ENCODE data around the gene FAM83G.

Gene FAM83G

GRCh38 chr17:19016297-19016696 lies 11.7 kb upstream of the FAM83G start:
- CTCF ChIA-PET: interaction anchor here (0.8 to 2.2 kb wide), 2 partner anchors 9 to 55 kb away, joined by 3 to 8 read pairs; no protein-coding TSS in a partner anchor
- no peaks in the 10 kb centered on the region for H3K36me3 ChIP-seq (ENCODE audit: control insufficient read depth in 2 of 2, insufficient read depth in 1 of 2, low read length in 2 of 2)
- no peaks in the 10 kb centered on the region for H3K9me3 ChIP-seq (ENCODE audit: control insufficient read depth, insufficient read depth, low read depth, low read length)
- no peak overlapping the region for H3K27ac ChIP-seq (ENCODE audit: extremely low read depth, low read depth, low read length)
- H3K4me3 ChIP-seq (ENCODE audit: low read depth, low read length): no peak overlapping the region
- TF ChIP-seq ZNF768 (tag by site-specific recombination; IDR thresholded peaks at IDR 0.05) (no peak), IKZF3 (tag by site-specific recombination; IDR thresholded peaks at IDR 0.05) (no peak), ZNF341 (tag by site-specific recombination; IDR thresholded peaks at IDR 0.05; ENCODE audit: low read depth) (peak; percentile 29; the same call in 1 of the 2 replicates), ZNF626 (tag by site-specific recombination; IDR thresholded peaks at IDR 0.05) (no peak), ZNF391 (tag by site-specific recombination; IDR thresholded peaks at IDR 0.05; ENCODE audit: borderline replicate concordance, low read depth) (no peak), ZNF518A (tag by site-specific recombination; conservative IDR thresholded peaks at IDR 0.05; ENCODE audit: low read depth) (no peak)
- TF ChIP-seq, protein P1, sequence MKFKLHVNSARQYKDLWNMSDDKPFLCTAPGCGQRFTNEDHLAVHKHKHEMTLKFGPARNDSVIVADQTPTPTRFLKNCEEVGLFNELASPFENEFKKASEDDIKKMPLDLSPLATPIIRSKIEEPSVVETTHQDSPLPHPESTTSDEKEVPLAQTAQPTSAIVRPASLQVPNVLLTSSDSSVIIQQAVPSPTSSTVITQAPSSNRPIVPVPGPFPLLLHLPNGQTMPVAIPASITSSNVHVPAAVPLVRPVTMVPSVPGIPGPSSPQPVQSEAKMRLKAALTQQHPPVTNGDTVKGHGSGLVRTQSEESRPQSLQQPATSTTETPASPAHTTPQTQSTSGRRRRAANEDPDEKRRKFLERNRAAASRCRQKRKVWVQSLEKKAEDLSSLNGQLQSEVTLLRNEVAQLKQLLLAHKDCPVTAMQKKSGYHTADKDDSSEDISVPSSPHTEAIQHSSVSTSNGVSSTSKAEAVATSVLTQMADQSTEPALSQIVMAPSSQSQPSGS (tag by site-specific recombination; IDR thresholded peaks at IDR 0.05; ENCODE audit: low read depth): no peak
- POLR2A ChIA-PET: interaction anchor here (1.7 kb wide), 1 partner anchor 12 kb away, joined by 3 read pairs; the partner anchor contains the start of gene FAM83G
- H3K4me1 ChIP-seq (ENCODE audit: control insufficient read depth, insufficient read depth, low read length): peaks cover 2% of the 10 kb centered on the region; the same call in 1 of the 2 replicates

DNA sequence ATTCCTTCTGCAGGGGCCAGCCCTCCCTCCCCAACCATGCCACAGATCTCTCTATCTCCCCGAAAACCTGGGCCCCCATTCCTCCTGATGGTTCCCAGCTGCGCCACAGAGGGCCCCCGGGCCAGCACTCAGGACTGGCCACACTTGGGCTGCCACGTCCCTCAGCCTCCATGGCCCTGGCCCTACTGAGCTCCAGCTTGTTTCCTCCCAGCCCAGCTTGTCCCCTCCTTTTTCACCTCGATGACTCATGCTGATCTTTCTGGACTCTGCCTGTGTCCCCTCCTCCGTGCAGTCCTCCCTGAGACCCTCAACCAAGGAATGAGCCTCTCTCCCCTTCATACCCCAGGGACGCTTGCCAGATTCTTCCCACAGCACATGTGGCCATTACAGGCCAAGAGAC lies 10.9 kb upstream of the FAM83G start:
- POLR2A ChIA-PET: no interaction called here
- CTCF ChIA-PET: interaction anchor here (2.2 kb wide), 1 partner anchor 54 kb away, joined by 8 read pairs; no protein-coding TSS in a partner anchor
- TF ChIP-seq, protein P2, sequence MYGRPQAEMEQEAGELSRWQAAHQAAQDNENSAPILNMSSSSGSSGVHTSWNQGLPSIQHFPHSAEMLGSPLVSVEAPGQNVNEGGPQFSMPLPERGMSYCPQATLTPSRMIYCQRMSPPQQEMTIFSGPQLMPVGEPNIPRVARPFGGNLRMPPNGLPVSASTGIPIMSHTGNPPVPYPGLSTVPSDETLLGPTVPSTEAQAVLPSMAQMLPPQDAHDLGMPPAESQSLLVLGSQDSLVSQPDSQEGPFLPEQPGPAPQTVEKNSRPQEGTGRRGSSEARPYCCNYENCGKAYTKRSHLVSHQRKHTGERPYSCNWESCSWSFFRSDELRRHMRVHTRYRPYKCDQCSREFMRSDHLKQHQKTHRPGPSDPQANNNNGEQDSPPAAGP (tag by site-specific recombination; IDR thresholded peaks at IDR 0.05): 0 out of 2 replicates have a peak, but pooled peaks have one; percentile 9
- no peak for TF ChIP-seq ZNF10 (tag by site-specific recombination; IDR thresholded peaks at IDR 0.05)
- Histone ChIP-seq H3K9me3 (ENCODE audit: control insufficient read depth, insufficient read depth, low read depth, low read length) (no peaks in the 10 kb centered on the region), H3K4me3 (ENCODE audit: low read depth, low read length) (no peak overlapping the region), H3K36me3 (ENCODE audit: control insufficient read depth in 2 of 2, insufficient read depth in 1 of 2, low read length in 2 of 2) (no peaks in the 10 kb centered on the region), H3K4me1 (ENCODE audit: control insufficient read depth, insufficient read depth, low read length) (peaks cover 5% of the 10 kb centered on the region; the same call in 1 of the 2 replicates), H3K27ac (ENCODE audit: extremely low read depth, low read depth, low read length) (no peak overlapping the region)

DNA sequence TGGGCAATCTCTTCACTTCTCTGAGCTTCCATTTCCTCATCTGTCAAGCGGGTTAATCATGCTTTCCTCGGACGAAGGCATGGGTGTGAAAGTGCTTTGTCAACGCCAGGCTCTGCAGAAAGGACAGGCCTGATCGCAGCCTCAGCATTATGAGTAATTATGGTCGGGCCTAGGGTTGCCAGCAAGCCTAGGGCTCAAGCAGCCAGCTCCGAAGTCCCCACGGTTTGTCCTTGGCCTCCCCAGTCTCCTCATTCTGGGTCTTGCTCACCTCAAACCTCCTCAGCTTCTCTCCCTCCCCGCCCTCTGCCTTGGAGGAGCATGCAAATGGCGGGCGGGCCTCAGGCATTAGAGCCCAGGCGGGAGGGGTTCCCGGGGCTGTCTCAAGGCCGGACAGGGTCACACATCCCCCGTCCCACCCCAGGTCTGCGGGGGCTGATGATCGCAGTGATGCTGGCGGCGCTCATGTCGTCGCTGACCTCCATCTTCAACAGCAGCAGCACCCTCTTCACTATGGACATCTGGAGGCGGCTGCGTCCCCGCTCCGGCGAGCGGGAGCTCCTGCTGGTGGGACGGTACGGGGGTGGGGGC lies 10.2 kb upstream of the FAM83G start:
- POLR2A ChIA-PET: no interaction called here
- Histone ChIP-seq H3K4me1 (ENCODE audit: control insufficient read depth, insufficient read depth, low read length) (peaks cover 5% of the 10 kb centered on the region; the same call in 1 of the 2 replicates), H3K9me3 (ENCODE audit: control insufficient read depth, insufficient read depth, low read depth, low read length) (no peaks in the 10 kb centered on the region), H3K27ac (ENCODE audit: extremely low read depth, low read depth, low read length) (no peak overlapping the region), H3K4me3 (ENCODE audit: low read depth, low read length) (no peak overlapping the region), H3K36me3 (ENCODE audit: control insufficient read depth in 2 of 2, insufficient read depth in 1 of 2, low read length in 2 of 2) (no peaks in the 10 kb centered on the region)
- TF ChIP-seq EGR2 (tag by site-specific recombination; IDR thresholded peaks at IDR 0.05; ENCODE audit: low read depth): peak; percentile 11; the same call in 1 of the 2 replicates
- no peak for TF ChIP-seq ZNF324 (tag by site-specific recombination; IDR thresholded peaks at IDR 0.05)
- no peak for TF ChIP-seq FEZF1 (tag by site-specific recombination; IDR thresholded peaks at IDR 0.05)
- CTCF ChIA-PET: interaction anchor here (1.0 kb wide), 1 partner anchor 18 kb away, joined by 3 read pairs; no protein-coding TSS in a partner anchor
